OCI-LY7 (cell line): ENCODE measurements around the gene LIN52. TPM values are rescaled to one million over a fixed set of nuclear protein-coding genes. Genes with fewer than 3 reads are reported as not detected.

Source experiments
- BruUV-seq: library from RNA; stranded (reverse); fragments of 400-500 nt; replicated peaks from 2 replicates; lab custom pipeline; 2021; lab: Mats Ljungman, UMichigan
- CTCF ChIA-PET: fragments of 300-600 bp; sonication (Branson Sonifier 250); formaldehyde crosslinking; loops from one replicate; lab custom pipeline; 2022; ENCODE audit warnings: antibody characterized with exemption; ENCODE audit not compliant: unreplicated experiment; lab: Charles Lee
- POLR2A ChIA-PET: fragments of 300-600 bp; sonication (Branson Sonifier 250); formaldehyde crosslinking; loops from one replicate; lab custom pipeline; 2022; ENCODE audit warnings: antibody characterized with exemption; lab: Charles Lee
- DNase-seq: peaks from one replicate; pipeline ENCODE4 v3.0.0-alpha.2; 2015; ENCODE audit warnings: low spot score
- H2AFZ ChIP-seq: fragments of 200-600 bp; sonication (generic), shearing (Covaris generic); 2 replicates; pipeline ENCODE4 v1.6.1; 2014; ENCODE audit warnings: mild to moderate bottlenecking, antibody characterized with exemption, low read length, moderate library complexity
- H3K27ac ChIP-seq: fragments of 200-600 bp; sonication (generic); 2 replicates; pipeline ENCODE4 v1.5.1; 2014; ENCODE audit warnings: mixed run types, low read depth, mild to moderate bottlenecking, moderate library complexity, low read length, inconsistent platforms; ENCODE audit not compliant: poor library complexity, severe bottlenecking
- H3K36me3 ChIP-seq: fragments of 200-600 bp; sonication (generic); 2 replicates; pipeline ENCODE4 v1.6.1; 2014; ENCODE audit warnings: mild to moderate bottlenecking, antibody characterized with exemption, low read length, moderate library complexity, mixed read lengths; ENCODE audit not compliant: insufficient read depth
- H3K4me1 ChIP-seq: fragments of 200-600 bp; sonication (generic); 2 replicates; pipeline ENCODE4 v1.5.1; 2014; ENCODE audit warnings: mild to moderate bottlenecking, low read length; ENCODE audit not compliant: insufficient read depth, poor library complexity, severe bottlenecking
- H3K4me2 ChIP-seq: fragments of 200-600 bp; sonication (generic); 2 replicates; pipeline ENCODE4 v1.6.1; 2014; ENCODE audit warnings: mild to moderate bottlenecking, low read length
- H3K4me3 ChIP-seq: fragments of 200-600 bp; sonication (generic); 2 replicates; pipeline ENCODE4 v1.5.1; 2014; ENCODE audit warnings: mild to moderate bottlenecking, low read depth, low read length; ENCODE audit not compliant: poor library complexity, severe bottlenecking
- H3K79me2 ChIP-seq: fragments of 200-600 bp; sonication (generic); 2 replicates; pipeline ENCODE4 v1.6.1; 2016; ENCODE audit warnings: low read depth, mild to moderate bottlenecking, low read length, moderate library complexity, mixed read lengths; ENCODE audit not compliant: insufficient read depth
- H3K9me2 ChIP-seq: fragments of 200-600 bp; sonication (generic); 2 replicates; pipeline ENCODE4 v1.6.1; 2016; ENCODE audit warnings: mild to moderate bottlenecking, low read length, mixed read lengths; ENCODE audit not compliant: insufficient read depth
- H3K9me3 ChIP-seq: fragments of 200-600 bp; sonication (generic); 2 replicates; pipeline ENCODE4 v1.6.1; 2014; ENCODE audit warnings: mild to moderate bottlenecking, mixed run types, low read length, mixed read lengths
- H4K20me1 ChIP-seq: fragments of 200-600 bp; sonication (generic); 2 replicates; pipeline ENCODE4 v1.6.1; 2014; ENCODE audit warnings: mild to moderate bottlenecking, antibody characterized with exemption, low read length, moderate library complexity, mixed read lengths; ENCODE audit not compliant: insufficient read depth
- CTCF ChIP-seq: fragments of 200-600 bp; sonication (generic); conservative IDR thresholded peaks from 2 replicates; pipeline ENCODE4 v1.5.1; 2014; ENCODE audit warnings: mild to moderate bottlenecking, antibody characterized with exemption, low read length, moderate library complexity, mixed read lengths
- EZH2phosphoT487 ChIP-seq: fragments of 200-600 bp; sonication (generic); IDR thresholded peaks from 2 replicates; pipeline ENCODE4 v1.6.1; 2018; ENCODE audit warnings: low read depth, borderline replicate concordance, mild to moderate bottlenecking, mixed run types, antibody characterized with exemption, low read length, moderate library complexity, mixed read lengths
- intact Hi-C: fragments of 100-400 bp; cut with micrococcal nuclease; formaldehyde crosslinking; loops from one replicate; pipeline ENCODE4 v1.10.0; 2022; ENCODE audit not compliant: unreplicated experiment
- total RNA-seq, 2 experiments: library from RNA; depleted of rRNA in 1 of 2; stranded (reverse); fragments of >200 nt in 1 of 2; shearing (Covaris generic) in 1 of 2; gene quantifications; 2 replicates each; pipeline ENCODE4 v1.2.3, GENCODE V29; 2014 to 2022

LIN52 gene
- total RNA-seq, 2 experiments from 2014 or later: 9.8 to 18.0 TPM

GRCh38 chr14:74237441-74237840 is 152.7 kb downstream of the LIN52 start:
- no peak for DNase-seq
- no peaks in the 10 kb centered on the region for H3K4me1 ChIP-seq
- intact Hi-C loops: no loop called here
- no peak for TF ChIP-seq CTCF
- TF ChIP-seq EZH2phosphoT487: no peak
- no peaks in the 10 kb centered on the region for H3K36me3 ChIP-seq
- ChIA-PET POLR2A (no interaction called here), CTCF (no interaction called here)
- no peak overlapping the region for H2AFZ ChIP-seq
- no peak overlapping the region for H3K4me3 ChIP-seq
- no TSS peak for BruUV-seq
- no peaks in the 10 kb centered on the region for H3K79me2 ChIP-seq
- no peak overlapping the region for H3K4me2 ChIP-seq
- H3K9me2 ChIP-seq: no peaks in the 10 kb centered on the region
- no peaks in the 10 kb centered on the region for H4K20me1 ChIP-seq
- H3K27ac ChIP-seq: no peak overlapping the region
- no peaks in the 10 kb centered on the region for H3K9me3 ChIP-seq

GRCh38 chr14:74238974-74239847 is 154.5 kb downstream of the LIN52 start, which contains the start of gene VSX2:
VSX2 (plus strand) TSS chr14:74239449; CDS start chr14:74239562, 113 bp downstream.
- Histone ChIP-seq H3K79me2 (no peaks in the 10 kb centered on the region), H2AFZ (no peak within 1 kb of the TSS), H3K36me3 (no peaks in the 10 kb centered on the region), H3K27ac (no peak within 1 kb of the TSS), H3K4me3 (no peak within 1 kb of the TSS), H3K9me2 (no peaks in the 10 kb centered on the region), H4K20me1 (no peaks in the 10 kb centered on the region), H3K4me2 (no peak within 1 kb of the TSS), H3K9me3 (no peaks in the 10 kb centered on the region), H3K4me1 (no peaks in the 10 kb centered on the region)
- ChIA-PET CTCF (no interaction called here), POLR2A (no interaction called here)
- intact Hi-C loops: no loop called here
- BruUV-seq: no TSS peak
- no peak for DNase-seq
- no peak for TF ChIP-seq EZH2phosphoT487
- no peak for TF ChIP-seq CTCF
